Measurements from ENCODE around the gene FARP1.

FARP1 gene

GRCh38 chr13:98489446-98490194, 346.7 kb downstream of the FARP1 start:
- Mint-ChIP-seq H3K4me3 (no peak overlapping the region), H3K36me3 (peaks cover 65% of the 10 kb centered on the region), H3K9me3 (no peaks in the 10 kb centered on the region), H3K4me1 (peaks cover 86% of the 10 kb centered on the region), H3K27ac (no peak overlapping the region)
- ATAC-seq (no peak), DNase-seq (ENCODE audit: low spot score in 2 of 2) (no peak)

GRCh38 chr13:98490195-98490836, 347.4 kb downstream of the FARP1 start:
- Mint-ChIP-seq H3K4me3 (no peak overlapping the region), H3K36me3 (peaks cover 64% of the 10 kb centered on the region), H3K4me1 (peaks cover 82% of the 10 kb centered on the region), H3K27ac (peak overlapping the region; percentile 74), H3K9me3 (no peaks in the 10 kb centered on the region)
- ATAC-seq (no peak), DNase-seq (ENCODE audit: low spot score in 2 of 2) (no peak)

GRCh38 chr13:98490866-98491265, 348.0 kb downstream of the FARP1 start:
- DNase-seq (ENCODE audit: low spot score in 2 of 2) = no peak
- H3K36me3 Mint-ChIP-seq = peaks cover 64% of the 10 kb centered on the region
- ATAC-seq = no peak
- H3K27ac Mint-ChIP-seq = peak overlapping the region; percentile 74
- H3K9me3 Mint-ChIP-seq = no peaks in the 10 kb centered on the region
- peaks cover 79% of the 10 kb centered on the region for H3K4me1 Mint-ChIP-seq
- H3K4me3 Mint-ChIP-seq = no peak overlapping the region

GRCh38 chr13:98492335-98493041, 349.6 kb downstream of the FARP1 start:
- Mint-ChIP-seq H3K9me3 (no peaks in the 10 kb centered on the region), H3K4me3 (no peak overlapping the region), H3K27ac (peak overlapping the region; percentile 50), H3K4me1 (peaks cover 79% of the 10 kb centered on the region), H3K36me3 (peaks cover 68% of the 10 kb centered on the region)
- DNase-seq (ENCODE audit: low spot score in 2 of 2) (no peak), ATAC-seq (no peak)

- ATAC-seq = no peak
- no peak for DNase-seq (ENCODE audit: low spot score in 2 of 2)
- no peak overlapping the region for H3K4me3 Mint-ChIP-seq
- H3K36me3 Mint-ChIP-seq = peaks cover 73% of the 10 kb centered on the region
- H3K9me3 Mint-ChIP-seq = no peaks in the 10 kb centered on the region
- H3K27ac Mint-ChIP-seq = no peak overlapping the region
- H3K4me1 Mint-ChIP-seq = peaks cover 79% of the 10 kb centered on the region
Observed at GRCh38 chr13:98493042-98493712, 350.3 kb downstream of the FARP1 start.

GRCh38 chr13:98494769-98495168, 351.9 kb downstream of the FARP1 start:
- Mint-ChIP-seq H3K4me3 (no peak overlapping the region), H3K27ac (no peak overlapping the region), H3K4me1 (peaks cover 74% of the 10 kb centered on the region), H3K9me3 (no peaks in the 10 kb centered on the region), H3K36me3 (peaks cover 70% of the 10 kb centered on the region)
- ATAC-seq (no peak), DNase-seq (ENCODE audit: low spot score in 2 of 2) (no peak)

- Mint-ChIP-seq H3K36me3 (peaks cover 70% of the 10 kb centered on the region), H3K9me3 (no peaks in the 10 kb centered on the region), H3K4me3 (no peak overlapping the region), H3K27ac (peak overlapping the region; percentile 27), H3K4me1 (peaks cover 69% of the 10 kb centered on the region)
- ATAC-seq = no peak
- no peak for DNase-seq (ENCODE audit: low spot score in 2 of 2)
Observed at GRCh38 chr13:98495627-98496478, 353.0 kb downstream of the FARP1 start.

GRCh38 chr13:98496479-98496791, 353.5 kb downstream of the FARP1 start:
- Mint-ChIP-seq H3K4me3 (no peak overlapping the region), H3K36me3 (peaks cover 70% of the 10 kb centered on the region)

GRCh38 chr13:98496966-98497365, 354.1 kb downstream of the FARP1 start:
- Mint-ChIP-seq H3K36me3 (peaks cover 70% of the 10 kb centered on the region), H3K4me1 (peaks cover 67% of the 10 kb centered on the region), H3K9me3 (no peaks in the 10 kb centered on the region), H3K4me3 (no peak overlapping the region), H3K27ac (peak overlapping the region; percentile 43)
- DNase-seq (ENCODE audit: low spot score in 2 of 2) = no peak
- no peak for ATAC-seq

More at GRCh38 chr13:98496479-98496791, 353.5 kb downstream of the FARP1 start:
- H3K27ac Mint-ChIP-seq = peak overlapping the region; percentile 43
- H3K9me3 Mint-ChIP-seq = no peaks in the 10 kb centered on the region
- H3K4me1 Mint-ChIP-seq = peaks cover 67% of the 10 kb centered on the region
- DNase-seq (ENCODE audit: low spot score in 2 of 2) = no peak
- no peak for ATAC-seq

- Mint-ChIP-seq H3K36me3 (peaks cover 85% of the 10 kb centered on the region), H3K4me1 (peaks cover 80% of the 10 kb centered on the region), H3K4me3 (no peak overlapping the region), H3K9me3 (no peaks in the 10 kb centered on the region), H3K27ac (peak overlapping the region; percentile 60)
- no peak for ATAC-seq
- no peak for DNase-seq (ENCODE audit: low spot score in 2 of 2)
Observed at GRCh38 chr13:98500963-98501421, 358.1 kb downstream of the FARP1 start.

GRCh38 chr13:98503175-98504028, 360.5 kb downstream of the FARP1 start:
- no peaks in the 10 kb centered on the region for H3K9me3 Mint-ChIP-seq
- ATAC-seq (no peak), DNase-seq (ENCODE audit: low spot score in 2 of 2) (no peak)
- H3K27ac Mint-ChIP-seq = peak overlapping the region; percentile 62
- peak overlapping the region; percentile 25 for H3K4me3 Mint-ChIP-seq
- H3K36me3 Mint-ChIP-seq = peaks cover 80% of the 10 kb centered on the region
- peaks cover 77% of the 10 kb centered on the region for H3K4me1 Mint-ChIP-seq

GRCh38 chr13:98504029-98504351, 361.1 kb downstream of the FARP1 start:
- Mint-ChIP-seq H3K9me3 (no peaks in the 10 kb centered on the region), H3K36me3 (peaks cover 78% of the 10 kb centered on the region), H3K27ac (peak overlapping the region; percentile 62), H3K4me3 (peak overlapping the region; percentile 25), H3K4me1 (peaks cover 81% of the 10 kb centered on the region)
- DNase-seq (ENCODE audit: low spot score in 2 of 2) = no peak
- no peak for ATAC-seq

- H3K4me1 Mint-ChIP-seq = peaks cover 84% of the 10 kb centered on the region
- DNase-seq (ENCODE audit: low spot score in 2 of 2) = peak in 1 of 2 donors; percentile 72
- ATAC-seq = peak; percentile 97
- peaks cover 77% of the 10 kb centered on the region for H3K36me3 Mint-ChIP-seq
- H3K4me3 Mint-ChIP-seq = peak overlapping the region; percentile 25
- H3K9me3 Mint-ChIP-seq = no peaks in the 10 kb centered on the region
- H3K27ac Mint-ChIP-seq = peak overlapping the region; percentile 62
Observed at GRCh38 chr13:98504371-98504963, 361.6 kb downstream of the FARP1 start.

All from stimulated activated effector memory CD8-positive, alpha-beta T cell treated with anti-CD3 and anti-CD28 coated beads, Interleukin-12 subunit alpha, Interleukin-12 subunit beta, amount 100 ng/mL, for 72 hours (primary cell).